HepG2 (cell line): ENCODE data around the gene KIF6. TPM values are rescaled to one million over a fixed set of nuclear protein-coding genes. Genes with fewer than 3 reads are reported as not detected.

Experiments
- ATAC-seq: fragments of 200-7000 bp; cut with Tn5 transposase; 3 replicates; pipeline ENCODE4 v1.9.1; 2020; ENCODE audit warnings: mild to moderate bottlenecking, moderate library complexity
- BruUV-seq: library from RNA; stranded (reverse); fragments of 400-500 nt; replicated peaks from 2 replicates; lab custom pipeline; 2021; lab: Mats Ljungman, UMichigan
- CTCF ChIA-PET: fragments of 300-600 bp; formaldehyde crosslinking; extraction: SDS; loops from one replicate; lab custom pipeline; 2021; ENCODE audit warnings: low total read pairs, inconsistent platforms, low intra/inter-chr PET ratio; lab: Yijun Ruan, JAX
- POLR2A ChIA-PET: fragments of 350-600 bp; sonication (Branson Sonifier 250); formaldehyde crosslinking; loops from one replicate; lab custom pipeline; 2020; ENCODE audit warnings: antibody characterized with exemption, inconsistent platforms; lab: Yijun Ruan, JAX
- DNase-seq: peaks from one replicate; pipeline ENCODE4 v3.0.0-alpha.2; 2015; ENCODE audit warnings: low spot score
- FAIRE-seq: peaks from 3 replicates; lab custom pipeline; 2011; peaks lifted over from hg19 to GRCh38; lab: Jason Lieb, UNC
- H2AFZ ChIP-seq: one replicate; pipeline ENCODE4 v1.6.1; 2011; ENCODE audit warnings: low read length, inconsistent platforms
- H3K27ac ChIP-seq: fragments of 300-600 bp; 3 replicates; pipeline ENCODE4 v1.8.0; 2011; ENCODE audit warnings: mixed run types, mild to moderate bottlenecking, mixed read lengths, low read length, inconsistent platforms; ENCODE audit not compliant: insufficient read depth; ENCODE audit errors: extremely low read length
- H3K27me3 ChIP-seq, 2 experiments: fragments of 200-600 bp in 1 of 2; 2 replicates in 1 of 2; 3 replicates in 1 of 2; pipeline versions ENCODE4 v1.6.0 to v1.8.0; 2011; ENCODE audit warnings: low read length in 2 of 2, mild to moderate bottlenecking in 2 of 2, moderate library complexity in 2 of 2, inconsistent platforms in 1 of 2; ENCODE audit not compliant: insufficient read depth in 2 of 2, control insufficient read depth in 1 of 2
- H3K36me3 ChIP-seq, 2 experiments: fragments of 200-600 bp in 1 of 2; replicated peaks in 1 of 2; 2 replicates in 1 of 2; 3 replicates in 1 of 2; pipeline versions ENCODE4 v1.5.1 to v1.8.0; 2011; ENCODE audit warnings: low read length in 2 of 2, inconsistent platforms in 1 of 2; ENCODE audit not compliant: insufficient read depth in 2 of 2, control insufficient read depth in 1 of 2
- H3K4me1 ChIP-seq: 2 replicates; pipeline ENCODE4 v1.5.1; 2012; ENCODE audit warnings: low read length, inconsistent platforms; ENCODE audit not compliant: insufficient read depth
- H3K4me2 ChIP-seq: 2 replicates; pipeline ENCODE4 v1.6.0; 2011; ENCODE audit warnings: low read depth, low read length, inconsistent platforms
- H3K4me3 ChIP-seq, 3 experiments: fragments of 200-600 bp in 1 of 3; sonication (generic), shearing (Covaris generic) in 1 of 3; replicated peaks in 1 of 3; 2 replicates each; pipeline ENCODE4 v1.5.1; 2011 to 2016; ENCODE audit warnings: low read length in 3 of 3, inconsistent platforms in 2 of 3, low read depth in 2 of 3, mild to moderate bottlenecking in 2 of 3, control low read depth in 1 of 3, mixed read lengths in 1 of 3; ENCODE audit not compliant: insufficient read depth in 1 of 3
- H3K79me2 ChIP-seq: one replicate; pipeline ENCODE4 v1.6.1; 2011; ENCODE audit warnings: low read length, inconsistent platforms; ENCODE audit not compliant: insufficient read depth
- H3K9ac ChIP-seq: 2 replicates; pipeline ENCODE4 v1.6.0; 2011; ENCODE audit warnings: mild to moderate bottlenecking, low read depth, low read length, inconsistent platforms; ENCODE audit not compliant: insufficient read depth
- H3K9me3 ChIP-seq: 2 replicates; pipeline ENCODE4 v1.5.1; 2012; ENCODE audit warnings: mild to moderate bottlenecking, low read length
- H4K20me1 ChIP-seq: 2 replicates; pipeline ENCODE4 v1.6.0; 2011; ENCODE audit warnings: inconsistent platforms, mild to moderate bottlenecking, low read length, moderate library complexity; ENCODE audit not compliant: insufficient read depth
- IKZF4 ChIP-seq: sonication (generic); formaldehyde crosslinking; IDR thresholded peaks from 2 replicates; pipeline ENCODE4 v1.5.1; 2020; ENCODE audit warnings: borderline replicate concordance, mild to moderate bottlenecking, low read depth, missing genetic modification reagents; ENCODE audit errors: not compliant biosample characterization
- NR2F6 ChIP-seq, 2 experiments: IDR thresholded peaks; 2 replicates each; pipeline ENCODE4 v1.6.1; 2016; ENCODE audit warnings: antibody characterized with exemption in 1 of 2, mild to moderate bottlenecking in 1 of 2
- SCMH1 ChIP-seq: sonication (generic); formaldehyde crosslinking; IDR thresholded peaks from 2 replicates; pipeline ENCODE4 v1.9.0; 2021; ENCODE audit warnings: missing genetic modification reagents, mild to moderate bottlenecking, borderline replicate concordance
- SMARCE1 ChIP-seq: fragments of 450-650 bp; IDR thresholded peaks from 2 replicates; pipeline ENCODE4 v1.6.1; 2017; ENCODE audit warnings: borderline replicate concordance
- ZEB1 ChIP-seq: IDR thresholded peaks from 2 replicates; pipeline ENCODE4 v1.6.1; 2012; ENCODE audit warnings: mild to moderate bottlenecking, low read depth, inconsistent platforms; ENCODE audit not compliant: insufficient replicate concordance
- WGBS: methylation state at CpG from one replicate; pipeline ENCODE4 v1.1.6; 2017; ENCODE audit warnings: low lambda C conversion rate; 5-methylcytosine and 5-hydroxymethylcytosine counted together
- in situ Hi-C: cut with HindIII; loops from 2 replicates; pipeline ENCODE4 v1.10.0; 2017; ENCODE audit warnings: low pct_unique_long_range_greater_than_20kb; ENCODE audit not compliant: extremely low pct_ligation_motif_present
- intact Hi-C: fragments of 100-400 bp; cut with micrococcal nuclease; formaldehyde crosslinking; loops from one replicate; pipeline ENCODE4 v1.10.0; 2022; ENCODE audit not compliant: unreplicated experiment
- polyA plus RNA-seq, 8 experiments: library from polyadenylated mRNA; depleted of rRNA in 3 of 8; stranded (reverse) in 7 of 8; unstranded in 1 of 8; fragments of >200 nt; fragmentation: Illumina TruSeq in 4 of 8; extraction: Trizol in 4 of 8; gene quantifications; 2 replicates each; pipeline versions ENCODE4 v1.2.1 to v1.2.3, GENCODE V29; 2011 to 2016; ENCODE audit warnings: low read depth in 4 of 8, missing spikeins in 1 of 8, mixed read lengths in 1 of 8; ENCODE audit not compliant: insufficient read depth in 1 of 8
- total RNA-seq, 5 experiments: library from RNA; depleted of rRNA; stranded (reverse); fragments of >200 nt; fragmentation: Illumina TruSeq; extraction: Trizol; gene quantifications; 2 replicates each; pipeline ENCODE4 v1.2.3, GENCODE V29; 2016; ENCODE audit warnings: low read depth in 1 of 5
- TF ChIP-seq, protein P1 (sequence below): sonication (generic); formaldehyde crosslinking; conservative IDR thresholded peaks from 2 replicates; pipeline ENCODE4 v1.8.0; 2022; ENCODE audit warnings: missing genetic modification reagents

The KIF6 gene
- total and polyA plus RNA-seq, 2 of the 13 experiments (the other 11 are each of a cell fraction or from before 2014, with no cell fraction given): 0.04 to 0.27 TPM

DNA sequence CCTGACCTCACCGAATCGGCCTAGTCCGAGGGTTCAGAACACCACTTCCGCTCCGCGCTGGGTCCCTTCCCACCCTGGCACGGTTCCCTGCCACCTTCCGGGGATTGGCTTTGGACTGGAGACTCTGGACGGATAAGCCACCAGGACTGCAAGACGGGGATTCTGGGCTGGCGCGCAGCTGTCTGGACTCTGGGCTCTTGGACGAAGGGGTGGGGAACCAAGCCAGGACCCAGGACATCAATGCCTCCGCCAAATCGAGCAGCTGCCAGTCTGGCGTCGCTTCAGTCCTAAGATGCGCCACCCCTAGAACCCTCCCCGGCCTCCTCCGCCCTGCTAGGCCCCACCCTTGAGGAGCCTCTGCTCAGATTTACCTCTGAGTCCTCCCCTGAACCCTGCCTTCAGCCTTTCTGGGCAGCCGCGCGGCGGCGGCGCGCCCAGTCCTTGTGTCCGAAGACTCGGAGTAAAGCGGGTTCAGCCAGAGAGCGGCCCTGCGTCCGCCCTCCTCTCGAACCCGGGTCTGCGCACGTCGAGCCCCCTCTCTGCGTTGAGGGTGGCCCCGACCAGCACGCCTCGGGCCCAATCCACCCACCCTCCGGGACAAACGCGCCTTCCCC lies 412.2 kb downstream of the KIF6 start:
- intact Hi-C loops (no loop called here), in situ Hi-C loops (loop anchor here (5.0 kb wide), 1 partner anchor 441 kb away; no protein-coding TSS in a partner anchor)
- Histone ChIP-seq H3K4me2 (no peak overlapping the region), H3K9me3 (no peaks in the 10 kb centered on the region), H3K9ac (no peak overlapping the region), H3K4me1 (no peaks in the 10 kb centered on the region), H3K27ac (no peak overlapping the region), H4K20me1 (peaks cover 5% of the 10 kb centered on the region; the same call in 1 of the 2 replicates), H3K4me3 (no peak overlapping the region), H3K36me3 (no peaks in the 10 kb centered on the region), H3K79me2 (no peaks in the 10 kb centered on the region), H3K27me3 (peaks cover 7 to 40% of the 10 kb centered on the region in 2 experiments; a peak in 4 of 5 replicates), H2AFZ (no peak overlapping the region)
- no peak for DNase-seq
- 22% methylated on average over 33 of the region's 45 CpGs for WGBS
- no peak for ATAC-seq
- ChIA-PET CTCF (no interaction called here), POLR2A (no interaction called here)
- no TSS peak for BruUV-seq
- no peak for TF ChIP-seq SCMH1 (CRISPR knock-in tag)
- no peak for TF ChIP-seq SMARCE1
- TF ChIP-seq NR2F6 (IDR thresholded peaks at IDR 0.05): no peak
- no peak for TF ChIP-seq NR2F6 (CRISPR knock-in tag; IDR thresholded peaks at IDR 0.05)
- no peak for TF ChIP-seq ZEB1
- no peak for TF ChIP-seq IKZF4 (CRISPR knock-in tag)
- TF ChIP-seq, protein P1, sequence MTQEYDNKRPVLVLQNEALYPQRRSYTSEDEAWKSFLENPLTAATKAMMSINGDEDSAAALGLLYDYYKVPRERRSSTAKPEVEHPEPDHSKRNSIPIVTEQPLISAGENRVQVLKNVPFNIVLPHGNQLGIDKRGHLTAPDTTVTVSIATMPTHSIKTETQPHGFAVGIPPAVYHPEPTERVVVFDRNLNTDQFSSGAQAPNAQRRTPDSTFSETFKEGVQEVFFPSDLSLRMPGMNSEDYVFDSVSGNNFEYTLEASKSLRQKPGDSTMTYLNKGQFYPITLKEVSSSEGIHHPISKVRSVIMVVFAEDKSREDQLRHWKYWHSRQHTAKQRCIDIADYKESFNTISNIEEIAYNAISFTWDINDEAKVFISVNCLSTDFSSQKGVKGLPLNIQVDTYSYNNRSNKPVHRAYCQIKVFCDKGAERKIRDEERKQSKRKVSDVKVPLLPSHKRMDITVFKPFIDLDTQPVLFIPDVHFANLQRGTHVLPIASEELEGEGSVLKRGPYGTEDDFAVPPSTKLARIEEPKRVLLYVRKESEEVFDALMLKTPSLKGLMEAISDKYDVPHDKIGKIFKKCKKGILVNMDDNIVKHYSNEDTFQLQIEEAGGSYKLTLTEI: no peak
- no peak for FAIRE-seq
